Inferior parietal cortex (tissue), 1 donor: ENCODE measurements around the gene PDCL2.
"Not testable (repeated sequence)": the region's sequence is repeated elsewhere in the genome, so short reads cannot be mapped to it uniquely, and the experiment has no call there.

Experiments used
- DNase-seq: peaks from one replicate; pipeline ENCODE4 v3.0.0-alpha.2; 2016; ENCODE audit errors: extremely low spot score

The PDCL2 gene

DNA sequence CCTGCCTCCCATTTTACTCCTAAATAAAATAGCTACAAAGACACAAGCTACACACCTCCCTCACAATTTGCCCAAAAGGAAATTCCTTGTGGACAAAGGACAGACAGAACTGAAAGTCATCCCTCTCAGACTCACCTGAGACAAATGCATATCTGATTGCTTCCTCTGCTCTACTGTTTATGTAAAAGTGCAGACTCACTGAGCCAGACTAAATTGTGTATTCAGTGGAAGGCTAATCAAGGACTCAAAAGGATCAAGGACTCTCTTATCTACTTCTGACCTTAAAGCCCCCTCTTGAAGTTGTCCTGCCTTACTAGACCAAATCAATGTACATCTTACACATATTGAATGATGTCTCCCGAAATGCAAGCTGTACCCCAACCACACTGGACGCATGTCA lies 3.9 kb downstream of the PDCL2 start:
- no peak for DNase-seq

GRCh38 chr4:55582773-55583172 lies 9.3 kb downstream of the PDCL2 start:
- DNase-seq: not testable (repeated sequence)

- no peak for DNase-seq
Measured at GRCh38 chr4:55578341-55579010, 13.6 kb downstream of the PDCL2 start.

DNA sequence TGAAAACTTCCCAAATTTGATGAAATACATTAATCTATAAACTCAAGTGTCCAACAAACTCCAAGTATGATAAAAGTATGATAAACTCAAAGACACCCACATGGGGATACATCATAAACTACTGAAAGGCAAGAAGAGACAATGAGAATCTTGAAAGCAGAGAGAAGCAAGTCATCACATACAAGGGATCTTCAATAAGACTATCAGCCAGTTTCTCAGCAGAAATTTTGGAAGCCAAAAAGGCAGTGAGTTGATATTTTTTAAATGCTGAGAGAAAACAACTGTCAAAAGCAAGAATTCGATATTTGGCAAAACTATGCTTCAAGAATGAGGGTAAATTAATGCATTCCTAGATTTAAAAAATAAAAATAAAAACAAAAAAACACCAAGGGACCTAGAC lies 16.5 kb downstream of the PDCL2 start:
- no peak for DNase-seq

DNA sequence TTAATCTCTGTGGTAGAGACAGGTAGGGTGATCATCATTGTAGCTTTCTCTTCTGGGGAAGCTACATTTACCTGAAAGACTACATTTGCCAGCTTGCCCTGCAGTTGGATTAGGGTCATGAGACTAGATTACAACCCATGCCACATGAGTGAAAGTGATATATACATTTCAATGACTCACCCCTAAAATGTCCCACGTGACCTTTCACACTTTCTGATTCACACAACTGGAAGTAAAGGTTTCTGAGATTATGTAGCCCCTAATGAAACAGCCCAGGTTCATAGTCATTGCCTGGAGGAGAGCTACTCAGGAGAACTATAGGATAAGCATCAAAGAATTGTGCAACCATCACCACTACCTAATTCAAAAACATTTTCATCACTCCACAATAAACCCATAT lies 17.8 kb downstream of the PDCL2 start:
- no peak for DNase-seq

DNA sequence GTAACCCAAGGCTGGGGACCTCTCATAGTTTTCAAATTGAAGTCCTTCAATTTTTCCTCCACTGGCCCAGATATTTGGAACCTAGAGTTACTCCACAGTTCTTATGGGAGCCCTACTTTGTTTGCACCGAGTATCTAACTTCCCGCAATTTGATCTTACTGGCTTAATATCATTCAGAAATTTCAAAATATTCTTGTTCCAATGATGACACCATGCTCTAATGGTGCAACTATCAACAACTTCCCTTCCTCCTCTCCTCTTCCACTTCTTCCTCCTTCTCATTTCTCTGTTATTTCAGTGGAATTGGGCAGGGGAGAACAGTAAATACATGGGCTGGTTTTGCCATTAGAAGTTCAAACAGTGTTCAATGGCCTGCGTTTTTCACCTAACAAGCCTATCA lies 20.2 kb downstream of the PDCL2 start:
- DNase-seq: no peak

- DNase-seq: no peak
Measured at GRCh38 chr4:55568905-55569504, 23.0 kb downstream of the PDCL2 start.

DNA sequence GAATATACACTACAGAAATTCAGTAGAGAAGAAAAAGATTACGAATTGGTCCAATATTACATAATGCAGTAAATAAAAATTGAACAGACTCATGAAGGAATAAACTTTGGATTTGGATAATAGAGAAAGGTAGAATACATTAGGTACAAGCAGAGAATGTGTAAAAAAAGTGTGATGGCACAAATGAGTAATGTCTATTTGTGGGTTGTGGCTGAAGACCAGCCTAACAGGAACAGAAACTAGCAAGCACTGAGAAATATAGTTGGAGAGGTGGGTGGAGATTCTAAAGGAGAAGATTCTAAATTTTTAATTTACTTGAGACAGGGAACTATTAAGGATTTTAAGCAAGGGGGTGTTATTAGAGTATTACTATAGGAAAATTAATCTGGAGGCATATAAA lies 30.2 kb downstream of the PDCL2 start:
- DNase-seq: no peak

DNA sequence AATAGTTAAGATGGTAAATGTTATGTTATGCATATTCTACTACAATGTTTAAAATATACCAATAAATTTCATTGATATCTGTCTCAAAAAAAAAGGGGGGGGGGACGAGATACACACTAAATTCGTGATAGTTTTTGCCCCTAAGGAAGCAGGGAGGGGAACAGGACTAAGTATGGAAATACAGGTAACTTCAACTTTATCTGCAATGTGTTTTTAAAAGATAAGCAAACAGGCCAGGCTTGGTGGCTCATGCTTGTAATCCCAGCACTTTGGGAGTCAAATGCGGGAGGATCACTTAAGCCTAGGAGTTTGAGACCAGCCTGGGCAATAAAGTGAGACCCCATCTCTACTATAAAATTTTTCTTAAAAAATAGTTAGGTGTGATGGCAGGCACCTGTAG lies 31.9 kb downstream of the PDCL2 start:
- no peak for DNase-seq

- DNase-seq: no peak
Measured at GRCh38 chr4:55554453-55555030, 37.5 kb downstream of the PDCL2 start.

DNA sequence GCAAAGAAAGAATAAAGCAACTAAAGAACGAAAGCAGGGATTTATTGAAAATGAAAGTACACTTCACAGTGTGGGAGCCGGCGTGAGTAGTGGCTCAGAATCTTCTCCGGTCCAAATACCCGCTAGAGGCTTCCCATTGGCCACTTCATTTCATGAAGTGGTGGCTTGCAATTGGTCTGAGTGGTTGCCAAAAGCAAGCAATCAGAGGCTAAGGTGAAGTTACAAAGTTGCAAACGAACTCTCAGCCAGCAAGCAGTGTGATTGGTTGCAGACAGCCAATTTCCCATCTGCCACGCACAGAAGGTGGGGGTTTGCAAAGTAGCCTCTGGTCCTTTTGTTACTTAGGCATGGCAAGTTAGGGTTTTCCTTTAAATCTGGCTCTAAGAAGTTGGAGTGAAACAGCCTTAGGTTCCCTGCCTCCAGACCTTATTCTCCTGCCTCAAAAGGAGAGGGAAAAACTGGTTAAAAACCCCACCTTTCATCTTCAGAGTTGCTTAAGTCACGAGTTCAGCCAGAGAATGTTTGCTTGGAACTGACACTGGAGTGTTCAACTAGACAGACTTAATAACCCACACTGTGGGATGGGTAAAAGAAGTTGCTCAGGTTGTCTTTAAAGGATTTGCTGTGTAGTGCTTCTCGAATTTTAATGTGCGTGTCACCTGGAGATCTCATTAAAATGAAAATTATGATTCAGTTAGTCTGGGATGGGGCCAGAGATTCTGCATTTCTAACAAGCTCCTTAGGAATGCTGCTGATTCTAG lies 38.4 kb downstream of the PDCL2 start:
- no peak for DNase-seq

DNA sequence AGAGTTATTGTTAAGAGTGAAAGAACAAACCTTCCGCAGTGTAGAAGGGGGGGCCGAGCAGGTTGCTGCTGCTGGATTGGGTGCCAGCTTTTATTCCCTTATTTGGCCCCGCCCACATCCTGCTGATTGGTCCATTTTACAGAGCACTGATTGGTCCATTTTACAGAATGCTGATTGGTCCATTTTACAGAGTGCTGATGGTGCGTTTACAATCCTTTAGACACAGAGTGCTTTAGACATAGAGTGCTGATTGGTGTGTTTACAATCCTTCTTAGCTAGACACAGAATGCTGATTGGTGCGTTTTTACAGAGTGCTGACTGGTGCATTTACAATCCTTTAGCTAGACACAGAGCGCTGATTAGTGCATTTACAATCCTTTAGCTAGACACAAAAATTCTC lies 40.1 kb downstream of the PDCL2 start:
- not testable (repeated sequence) for DNase-seq

DNA sequence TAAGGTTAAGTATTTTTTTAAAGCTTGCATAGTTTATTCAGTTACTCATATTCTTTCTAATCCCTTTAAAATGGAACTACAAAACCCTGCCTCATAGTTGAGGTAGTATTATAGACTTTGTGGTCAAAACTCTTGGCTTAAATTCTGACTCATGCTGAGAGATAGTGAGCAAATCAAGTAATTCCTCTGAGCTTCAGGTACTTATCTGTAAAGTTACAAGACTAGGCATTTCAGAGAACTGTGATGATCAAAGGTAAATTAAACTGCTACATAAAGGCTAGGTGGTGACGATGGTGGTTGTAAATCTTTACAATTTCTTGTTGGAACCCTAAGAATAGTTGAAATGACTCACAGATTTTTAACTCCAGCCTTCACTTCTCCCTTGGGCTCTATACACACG lies 42.2 kb downstream of the PDCL2 start:
- no peak for DNase-seq

DNA sequence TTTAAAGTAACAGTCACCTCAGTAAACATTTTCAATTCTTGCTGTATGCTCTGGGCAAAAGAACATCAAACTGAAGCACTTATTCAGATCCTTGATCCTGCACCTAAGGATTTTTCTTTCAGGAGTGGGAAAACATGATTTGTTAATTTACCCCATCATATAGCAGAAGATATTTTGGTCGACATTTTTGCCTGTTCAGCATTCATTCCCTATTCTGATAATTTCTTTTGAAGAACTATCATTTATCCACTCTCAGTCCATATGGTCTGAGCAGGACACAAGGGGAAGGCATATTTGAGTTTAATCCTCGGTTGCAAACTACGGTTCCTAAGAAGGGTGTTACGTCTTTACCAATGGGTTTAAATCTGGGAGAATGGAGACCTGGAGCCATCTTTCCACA lies 44.1 kb downstream of the PDCL2 start:
- no peak for DNase-seq

DNA sequence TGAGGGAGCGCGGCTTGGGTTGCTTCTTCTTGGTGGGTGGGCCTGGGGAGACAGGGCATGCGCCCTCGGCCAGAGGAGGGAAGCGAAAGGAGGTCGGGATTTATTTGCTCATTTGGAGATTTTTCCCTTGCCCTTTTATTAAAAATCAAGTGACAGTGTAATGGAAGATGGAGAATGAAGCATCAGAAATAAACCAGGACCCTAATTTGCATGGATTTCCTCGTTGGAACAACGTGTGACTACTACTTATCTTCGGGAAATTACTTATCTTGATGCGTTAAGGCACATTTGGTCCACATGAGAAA lies 44.6 kb downstream of the PDCL2 start:
- peak; percentile 64 for DNase-seq

GRCh38 chr4:55546756-55547465 lies 45.1 kb downstream of the PDCL2 start, which contains the start of gene CLOCK:
CLOCK (minus strand) TSS chr4:55546909; CDS start chr4:55482785, 64,124 bp downstream.
- DNase-seq: peak; percentile 87

GRCh38 chr4:55546506-55546755 lies 45.6 kb downstream of the PDCL2 start:
- DNase-seq: no peak

DNA sequence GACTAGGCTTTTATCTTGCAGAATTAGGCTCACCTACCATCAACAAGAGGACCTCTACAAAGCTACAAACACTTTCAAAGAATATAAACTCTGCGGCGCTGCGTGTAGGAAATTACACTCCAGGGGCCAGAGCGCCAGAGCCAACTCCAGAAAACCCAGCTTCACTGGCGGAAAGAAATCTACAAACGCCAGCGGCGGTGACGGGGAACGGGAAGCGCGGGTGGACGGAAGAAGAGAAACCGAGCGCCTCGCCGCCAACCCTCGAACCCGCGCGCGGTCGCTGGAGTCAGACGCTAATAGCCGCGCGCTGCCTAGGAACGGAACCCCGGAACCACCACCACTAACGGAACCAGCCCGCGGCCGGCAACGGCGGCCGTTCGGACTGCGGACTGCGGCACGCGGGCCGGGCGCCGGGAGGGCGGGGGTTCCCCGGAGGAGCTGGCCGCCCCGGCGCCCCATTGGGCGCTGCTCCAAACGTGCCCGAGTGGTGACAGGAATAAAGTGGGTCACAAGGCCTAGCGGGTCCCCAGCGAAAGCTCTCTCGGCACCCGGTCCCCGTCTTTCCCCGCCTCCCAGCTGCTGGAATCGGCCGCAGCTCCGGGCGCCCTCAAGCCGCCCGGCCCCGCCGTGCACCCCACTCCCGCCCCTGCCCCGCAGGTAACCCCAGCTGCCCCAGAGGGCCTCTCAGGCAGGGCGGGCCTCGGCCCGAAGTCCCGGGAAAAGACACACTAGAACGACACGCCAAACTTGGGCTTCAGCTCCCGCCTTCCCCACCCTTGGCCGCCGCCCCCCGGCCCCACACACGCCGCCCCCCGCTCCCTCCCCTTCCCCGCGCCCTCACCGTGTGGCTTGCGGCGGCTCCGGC lies 46.2 kb downstream of the PDCL2 start:
- DNase-seq: peak; percentile 75

DNA sequence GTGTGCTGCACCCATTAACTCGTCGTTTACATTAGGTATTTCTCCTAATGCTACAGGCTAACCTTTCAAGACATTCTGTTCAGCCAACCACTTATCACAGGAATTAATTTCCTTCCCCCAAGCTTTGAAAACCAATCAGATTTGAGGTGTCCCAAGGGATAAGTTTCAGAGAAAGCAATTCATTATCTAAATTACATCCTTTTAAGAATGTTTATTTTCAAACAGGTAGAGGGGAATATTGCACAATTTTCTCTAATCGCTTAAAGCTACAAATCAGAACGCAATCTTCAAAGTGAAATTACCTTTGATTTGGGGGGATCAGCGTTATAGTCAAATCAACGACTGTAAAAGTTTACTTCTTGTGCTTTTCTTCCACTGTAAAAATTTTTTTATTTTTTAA lies 46.9 kb downstream of the PDCL2 start:
- no peak for DNase-seq

DNA sequence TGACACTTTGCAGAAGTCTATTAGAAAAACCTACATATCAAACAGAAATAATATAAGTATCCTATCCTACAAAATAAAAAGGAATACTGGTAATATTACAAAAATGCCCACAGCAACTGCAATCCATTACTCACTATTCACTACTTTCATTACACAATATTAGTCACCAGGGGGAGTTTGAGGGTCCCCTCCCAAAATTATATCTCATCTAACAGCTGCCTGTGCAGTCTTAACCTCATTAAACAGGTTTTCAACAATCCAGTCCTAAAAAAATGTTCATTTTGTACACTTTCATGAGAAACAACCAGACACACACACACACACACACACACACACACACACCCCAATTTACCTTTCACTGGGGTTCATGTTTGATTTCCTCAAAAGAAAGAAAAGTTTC lies 48.2 kb downstream of the PDCL2 start:
- no peak for DNase-seq

DNA sequence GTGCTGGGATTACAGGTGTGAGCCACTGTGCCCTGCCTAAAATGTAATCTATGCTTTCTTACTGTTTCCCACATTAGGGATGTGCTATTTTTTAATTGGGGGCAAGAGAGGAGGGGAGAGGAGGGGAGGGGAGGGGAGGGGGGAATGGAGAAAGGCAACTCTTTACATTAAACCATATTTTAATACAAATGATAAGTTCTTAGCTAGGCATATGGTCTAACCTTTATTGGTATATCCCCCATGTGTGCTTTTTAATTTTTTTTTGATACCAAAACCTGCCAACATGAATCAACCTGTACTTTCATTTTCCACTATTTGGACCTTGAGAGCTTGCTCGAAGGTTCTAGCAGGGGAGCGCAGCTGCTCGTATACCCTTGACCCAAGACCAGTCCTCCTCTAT lies 51.8 kb downstream of the PDCL2 start:
- DNase-seq: no peak

DNA sequence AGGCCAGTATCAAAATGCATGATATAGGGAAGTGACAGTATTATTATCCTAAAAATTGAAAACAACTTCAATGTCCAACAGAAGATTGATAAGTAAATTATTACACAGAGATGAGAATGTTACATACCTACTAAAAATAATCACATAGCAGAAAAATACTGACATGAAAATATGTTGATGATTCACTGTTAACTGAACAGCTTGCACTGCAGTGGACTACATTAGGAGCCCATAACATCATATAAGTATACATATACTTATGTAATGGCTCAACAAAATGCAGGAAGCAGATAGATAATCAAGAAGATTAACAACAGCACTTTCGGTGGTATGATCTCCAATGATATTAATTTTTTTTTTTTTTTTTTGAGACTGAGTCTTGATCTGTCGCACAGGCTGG lies 52.4 kb downstream of the PDCL2 start:
- no peak for DNase-seq
